HEK293T (cell line): ENCODE results near the gene MAP4K5.
A peak's percentile ranks its signal among the peaks of the same experiment; 100 is the strongest.

Source experiments
- CTCF ChIA-PET: fragments of 350-600 bp; formaldehyde crosslinking; extraction: SDS; loops from one replicate; lab custom pipeline; 2021; ENCODE audit warnings: antibody characterized with exemption, inconsistent platforms; lab: Yijun Ruan, JAX
- POLR2A ChIA-PET: fragments of 350-600 bp; formaldehyde crosslinking; extraction: SDS; loops from one replicate; lab custom pipeline; 2020; ENCODE audit warnings: antibody characterized with exemption, inconsistent platforms; lab: Yijun Ruan, JAX
- DNase-seq: peaks from one replicate; pipeline ENCODE4 v3.0.0; 2012; ENCODE audit warnings: mixed read lengths; ENCODE audit errors: extremely low spot score
- ARNT ChIP-seq: fragments of 450-650 bp; IDR thresholded peaks from 2 replicates; pipeline ENCODE4 v1.6.1; 2017; ENCODE audit warnings: mild to moderate bottlenecking
- BHLHE40 ChIP-seq: fragments of 450-650 bp; IDR thresholded peaks from 2 replicates; pipeline ENCODE4 v1.6.1; 2016; ENCODE audit warnings: mild to moderate bottlenecking, moderate library complexity, borderline replicate concordance
- CTBP1 ChIP-seq: fragments of 450-650 bp; IDR thresholded peaks from 2 replicates; pipeline ENCODE4 v1.6.1; 2016; ENCODE audit warnings: borderline replicate concordance
- ELF4 ChIP-seq: fragments of 450-650 bp; IDR thresholded peaks from 2 replicates; pipeline ENCODE4 v1.6.1; 2017; ENCODE audit warnings: antibody characterized with exemption
- FOXA1 ChIP-seq: fragments of 450-650 bp; IDR thresholded peaks from 2 replicates; pipeline ENCODE4 v1.6.1; 2016; ENCODE audit warnings: mild to moderate bottlenecking
- FOXK2 ChIP-seq: fragments of 450-650 bp; IDR thresholded peaks from 2 replicates; pipeline ENCODE4 v1.6.1; 2016; ENCODE audit warnings: mild to moderate bottlenecking
- FOXM1 ChIP-seq: fragments of 450-650 bp; IDR thresholded peaks from 2 replicates; pipeline ENCODE4 v1.6.1; 2017; ENCODE audit warnings: mild to moderate bottlenecking, borderline replicate concordance
- HDGF ChIP-seq: fragments of 450-650 bp; IDR thresholded peaks from 2 replicates; pipeline ENCODE4 v1.6.1; 2017; ENCODE audit warnings: antibody characterized with exemption, borderline replicate concordance
- L3MBTL2 ChIP-seq: fragments of 450-650 bp; conservative IDR thresholded peaks from 2 replicates; pipeline ENCODE4 v1.6.1; 2016; ENCODE audit warnings: mild to moderate bottlenecking
- LEF1 ChIP-seq: fragments of 450-650 bp; IDR thresholded peaks from 2 replicates; pipeline ENCODE4 v1.6.1; 2017; ENCODE audit warnings: mild to moderate bottlenecking, borderline replicate concordance
- NFRKB ChIP-seq: fragments of 450-650 bp; IDR thresholded peaks from 2 replicates; pipeline ENCODE4 v1.6.1; 2016; ENCODE audit warnings: mild to moderate bottlenecking, moderate library complexity
- PKNOX1 ChIP-seq: fragments of 450-650 bp; IDR thresholded peaks from 2 replicates; pipeline ENCODE4 v1.6.1; 2016
- SP1 ChIP-seq: fragments of 450-650 bp; IDR thresholded peaks from 2 replicates; pipeline ENCODE4 v1.6.1; 2017
- SUZ12 ChIP-seq: fragments of 450-650 bp; IDR thresholded peaks from 2 replicates; pipeline ENCODE4 v1.6.1; 2016; ENCODE audit warnings: mild to moderate bottlenecking
- TARDBP ChIP-seq: fragments of 450-650 bp; IDR thresholded peaks from 2 replicates; pipeline ENCODE4 v1.6.1; 2016
- ZNF384 ChIP-seq: fragments of 450-650 bp; IDR thresholded peaks from 2 replicates; pipeline ENCODE4 v1.6.1; 2016

The MAP4K5 gene

GRCh38 chr14:50399251-50400032, 132.9 kb downstream of the MAP4K5 start:
- no peak for DNase-seq
- POLR2A ChIA-PET: interaction anchor here (2.3 kb wide), 1 partner anchor 11 kb away, joined by 7 read pairs; no protein-coding TSS in a partner anchor
- TF ChIP-seq ZNF384: no peak
- TF ChIP-seq CTBP1: no peak
- no peak for TF ChIP-seq FOXK2
- CTCF ChIA-PET: interaction anchor here (0.6 kb wide), 1 partner anchor 1967 kb away, joined by 3 read pairs; no protein-coding TSS in a partner anchor

GRCh38 chr14:50398189-50398580, 134.2 kb downstream of the MAP4K5 start:
- POLR2A ChIA-PET: interaction anchor here (1.2 to 2.1 kb wide), 2 partner anchors 9 to 26 kb away, joined by 5 to 10 read pairs; no protein-coding TSS in a partner anchor
- CTCF ChIA-PET: interaction anchor here (0.6 kb wide), 1 partner anchor 1913 kb away, joined by 3 read pairs; no protein-coding TSS in a partner anchor

GRCh38 chr14:50397390-50398188, 134.8 kb downstream of the MAP4K5 start:
- DNase-seq: no peak
- ChIA-PET POLR2A (interaction anchor here (1.0 to 2.1 kb wide), 4 partner anchors 9 to 134 kb away, joined by 3 to 10 read pairs (median 4); partner anchors contain the start of gene MAP4K5), CTCF (interaction anchor here (0.6 kb wide), 1 partner anchor 1914 kb away, joined by 3 read pairs; no protein-coding TSS in a partner anchor)
- TF ChIP-seq L3MBTL2 (peak; percentile 50), CTBP1 (no peak)

More at GRCh38 chr14:50398189-50398580, 134.2 kb downstream of the MAP4K5 start:
- DNase-seq: no peak
- no peak for TF ChIP-seq SUZ12
- TF ChIP-seq LEF1: no peak
- TF ChIP-seq ARNT: no peak
- no peak for TF ChIP-seq BHLHE40
- no peak for TF ChIP-seq CTBP1

- peak; percentile 63 for DNase-seq
- CTCF ChIA-PET: interaction anchor here (0.6 kb wide), 2 partner anchors 74 to 135 kb away, joined by 3 to 5 read pairs; partner anchors contain the start of gene MAP4K5
- peak; percentile 28; the same call in 1 of the 2 replicates for TF ChIP-seq ARNT
- no peak for TF ChIP-seq PKNOX1
- no peak for TF ChIP-seq ELF4
- no peak for TF ChIP-seq SUZ12
- no peak for TF ChIP-seq HDGF
- no peak for TF ChIP-seq NFRKB
- no peak for TF ChIP-seq TARDBP
- TF ChIP-seq L3MBTL2: no peak; the same call in 1 of the 2 replicates
- POLR2A ChIA-PET: interaction anchor here (0.9 to 2.1 kb wide), 5 partner anchors 8 to 135 kb away, joined by 3 to 10 read pairs (median 3); partner anchors contain the start of genes DMAC2L, L2HGDH and MAP4K5
Observed at GRCh38 chr14:50396631-50397389, 135.6 kb downstream of the MAP4K5 start, which contains the start of gene CDKL1. Gene CDKL1, minus strand, starts transcription at chr14:50396881. Its CDS starts 1,013 bp downstream, at chr14:50395868.

- TF ChIP-seq FOXA1: no peak
- TF ChIP-seq HDGF: no peak
- no peak for TF ChIP-seq FOXK2
- no peak for TF ChIP-seq SP1
- TF ChIP-seq ELF4: no peak
- TF ChIP-seq SUZ12: no peak
- no peak for TF ChIP-seq BHLHE40
- TF ChIP-seq LEF1: no peak
- TF ChIP-seq TARDBP: no peak
- TF ChIP-seq FOXM1: no peak
- no peak for TF ChIP-seq L3MBTL2
- ChIA-PET POLR2A (interaction anchor here (0.8 kb wide), 2 partner anchors 12 to 50 kb away, joined by 3 to 4 read pairs; no protein-coding TSS in a partner anchor), CTCF (interaction anchor here (1.0 kb wide), 1 partner anchor 74 kb away, joined by 3 read pairs; no protein-coding TSS in a partner anchor)
- DNase-seq: no peak
Observed at GRCh38 chr14:50395448-50395847, 136.9 kb downstream of the MAP4K5 start.

- DNase-seq: no peak
- TF ChIP-seq TARDBP (no peak), L3MBTL2 (no peak), SP1 (no peak), FOXK2 (no peak), HDGF (no peak), CTBP1 (no peak), ARNT (no peak), FOXA1 (no peak)
- ChIA-PET CTCF (no interaction called here), POLR2A (interaction anchor here (0.8 kb wide), 1 partner anchor 49 kb away, joined by 4 read pairs; no protein-coding TSS in a partner anchor)
Observed at GRCh38 chr14:50394713-50395112, 137.7 kb downstream of the MAP4K5 start.
